HUES48 (cell line): ENCODE data around the gene TMEM89.

Source experiments
- H3K27ac ChIP-seq: one replicate; pipeline ENCODE4 v1.7.0; 2013; ENCODE audit warnings: low read depth, low read length, inconsistent platforms
- H3K27me3 ChIP-seq: 2 replicates; pipeline ENCODE4 v1.6.1; 2013; ENCODE audit warnings: mild to moderate bottlenecking, low read length; ENCODE audit not compliant: control insufficient read depth, insufficient read depth
- H3K36me3 ChIP-seq: 2 replicates; pipeline ENCODE4 v1.6.1; 2013; ENCODE audit warnings: low read length; ENCODE audit not compliant: control insufficient read depth, insufficient read depth
- H3K4me1 ChIP-seq: 2 replicates; pipeline ENCODE4 v1.6.1; 2013; ENCODE audit warnings: mild to moderate bottlenecking, low read length; ENCODE audit not compliant: control insufficient read depth, insufficient read depth
- H3K4me3 ChIP-seq: 2 replicates; pipeline ENCODE4 v1.5.1; 2013; ENCODE audit warnings: mild to moderate bottlenecking, low read depth, low read length
- H3K9ac ChIP-seq: 2 replicates; pipeline ENCODE4 v1.6.1; 2013; ENCODE audit warnings: mild to moderate bottlenecking, low read depth, low read length, moderate library complexity
- H3K9me3 ChIP-seq: 2 replicates; pipeline ENCODE4 v1.6.1; 2013; ENCODE audit warnings: low read length; ENCODE audit not compliant: control insufficient read depth, insufficient read depth

The TMEM89 gene

DNA sequence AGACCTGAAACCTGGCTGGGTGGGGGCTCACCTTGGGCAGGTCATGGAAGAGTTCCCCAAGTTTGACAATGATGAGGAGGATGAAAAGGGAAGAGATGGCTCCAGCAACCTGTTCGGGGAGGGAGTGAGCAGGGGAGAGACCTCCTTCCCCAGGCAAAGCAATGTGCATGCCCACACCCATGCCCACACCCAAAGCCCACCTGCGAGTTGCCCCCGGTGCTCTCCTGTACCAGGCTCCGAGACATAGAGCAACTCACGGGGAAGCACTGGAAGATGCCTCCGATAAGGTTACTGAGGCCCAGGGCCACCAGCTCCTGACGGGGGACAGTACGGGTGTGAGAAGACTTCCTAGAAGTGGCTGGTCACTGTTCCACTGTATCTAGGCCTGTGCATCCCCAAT is 8.8 kb upstream of the TMEM89 start:
- no peak overlapping the region for H3K9ac ChIP-seq
- no peaks in the 10 kb centered on the region for H3K9me3 ChIP-seq
- H3K27ac ChIP-seq: no peak overlapping the region
- H3K4me1 ChIP-seq: 0 out of 2 replicates have a peak, but pooled peaks cover 2% of the 10 kb centered on the region
- no peaks in the 10 kb centered on the region for H3K27me3 ChIP-seq
- H3K36me3 ChIP-seq: peaks cover 83% of the 10 kb centered on the region
- no peak overlapping the region for H3K4me3 ChIP-seq

DNA sequence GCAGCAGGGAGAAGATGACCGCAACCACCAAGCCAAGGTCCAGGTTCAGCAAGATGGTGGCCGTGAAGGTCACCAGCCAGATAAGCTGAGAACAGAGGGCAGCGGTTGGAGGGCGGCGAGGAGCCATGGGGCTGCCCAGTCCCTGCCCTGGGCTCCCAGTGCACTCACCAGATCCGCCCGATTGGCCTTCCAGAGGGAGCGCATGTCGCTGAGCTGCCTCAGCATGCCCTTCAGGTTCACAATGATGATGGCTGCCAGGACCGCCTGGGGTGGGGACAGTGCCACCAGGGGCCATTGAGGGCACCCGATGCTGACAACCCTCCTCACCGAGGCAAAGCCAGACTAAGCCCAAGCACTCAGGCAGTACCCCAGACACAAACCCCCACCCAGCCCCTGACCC is 8.3 kb upstream of the TMEM89 start:
- Histone ChIP-seq H3K4me3 (no peak overlapping the region), H3K27me3 (no peaks in the 10 kb centered on the region), H3K9me3 (no peaks in the 10 kb centered on the region), H3K4me1 (0 out of 2 replicates have a peak, but pooled peaks cover 2% of the 10 kb centered on the region), H3K36me3 (peaks cover 88% of the 10 kb centered on the region), H3K27ac (no peak overlapping the region), H3K9ac (no peak overlapping the region)

DNA sequence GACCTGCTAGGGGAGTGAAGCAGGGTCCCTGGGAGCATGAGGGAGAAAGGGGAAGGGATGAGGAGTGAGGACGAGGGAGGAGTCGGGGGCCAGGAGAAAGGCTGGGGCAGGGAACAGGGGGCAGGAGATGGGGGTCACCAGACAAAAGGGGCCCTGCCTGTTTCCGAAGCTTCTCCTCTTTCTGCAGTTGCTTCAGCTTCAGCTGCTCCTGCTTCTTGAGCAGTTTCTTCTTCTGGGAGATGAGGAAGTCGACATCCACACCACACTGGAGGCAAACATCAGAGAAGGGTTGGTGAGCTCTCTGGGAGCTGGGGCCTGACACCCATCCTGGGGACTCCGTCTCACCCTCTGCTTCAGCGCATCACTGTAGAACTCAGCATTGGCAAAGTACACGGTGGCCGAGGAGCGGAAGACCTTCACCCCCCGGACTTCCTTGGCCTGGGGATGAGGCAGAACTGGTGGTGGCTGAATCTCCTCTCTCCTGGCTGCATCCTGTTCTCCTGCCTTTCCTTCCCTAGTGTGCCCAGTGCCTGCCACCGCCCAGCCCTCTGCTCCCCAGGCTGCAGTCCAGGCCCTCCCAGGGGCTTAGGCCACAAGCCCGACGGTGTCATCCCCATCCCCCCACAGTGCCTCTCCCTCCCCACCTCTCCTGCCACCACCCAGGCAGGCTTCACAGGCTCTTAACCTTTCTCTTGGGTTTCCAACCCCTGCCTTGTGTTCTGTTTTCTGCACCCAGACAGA is 6.9 kb upstream of the TMEM89 start:
- H3K4me3 ChIP-seq: no peak overlapping the region
- no peak overlapping the region for H3K27ac ChIP-seq
- peaks cover 86% of the 10 kb centered on the region for H3K36me3 ChIP-seq
- H3K27me3 ChIP-seq: no peaks in the 10 kb centered on the region
- H3K9me3 ChIP-seq: no peaks in the 10 kb centered on the region
- H3K9ac ChIP-seq: no peak overlapping the region
- H3K4me1 ChIP-seq: no peaks in the 10 kb centered on the region

DNA sequence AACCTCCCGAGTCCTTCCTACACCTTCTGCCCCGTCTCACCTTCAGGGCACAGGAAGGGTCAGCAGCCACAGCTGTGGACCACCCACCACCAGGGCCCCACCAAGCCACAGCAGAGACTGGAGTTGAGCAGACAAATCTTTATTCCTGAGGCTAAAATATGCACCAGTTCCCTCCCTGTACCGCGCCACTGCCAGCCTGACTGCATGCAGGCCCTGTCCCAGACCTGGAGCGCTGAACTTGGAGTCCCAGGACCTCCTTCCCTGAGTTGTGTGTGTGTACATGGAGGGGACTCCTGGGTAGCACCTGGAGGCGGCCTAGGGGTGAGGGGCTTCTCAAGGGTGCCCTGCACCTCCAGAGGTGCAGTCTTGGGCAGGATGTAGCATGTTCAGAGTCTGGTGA is 4.0 kb upstream of the TMEM89 start:
- Histone ChIP-seq H3K9ac (no peak overlapping the region), H3K27ac (no peak overlapping the region), H3K4me3 (no peak overlapping the region), H3K36me3 (peaks cover 61% of the 10 kb centered on the region), H3K4me1 (no peaks in the 10 kb centered on the region), H3K9me3 (no peaks in the 10 kb centered on the region), H3K27me3 (no peaks in the 10 kb centered on the region)

DNA sequence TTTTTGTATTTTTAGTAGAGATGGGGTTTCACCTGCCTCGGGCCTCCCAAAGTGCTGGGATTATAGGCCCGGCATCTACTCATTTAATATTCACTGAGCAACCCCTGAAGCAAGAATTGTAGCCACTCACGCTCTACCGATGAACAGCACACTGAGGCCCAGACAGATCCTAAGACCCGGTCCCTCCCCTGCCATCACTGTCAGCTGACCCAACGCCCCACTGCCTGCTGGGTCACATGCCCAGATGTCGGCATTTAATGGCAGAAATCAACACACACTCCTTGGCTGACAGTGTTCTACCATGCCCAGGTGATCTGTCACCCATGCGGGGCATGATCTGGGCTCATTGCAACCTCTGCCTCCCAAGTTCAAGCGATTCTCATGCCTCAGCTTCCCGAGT is 3.2 kb upstream of the TMEM89 start:
- H3K36me3 ChIP-seq: peaks cover 61% of the 10 kb centered on the region

DNA sequence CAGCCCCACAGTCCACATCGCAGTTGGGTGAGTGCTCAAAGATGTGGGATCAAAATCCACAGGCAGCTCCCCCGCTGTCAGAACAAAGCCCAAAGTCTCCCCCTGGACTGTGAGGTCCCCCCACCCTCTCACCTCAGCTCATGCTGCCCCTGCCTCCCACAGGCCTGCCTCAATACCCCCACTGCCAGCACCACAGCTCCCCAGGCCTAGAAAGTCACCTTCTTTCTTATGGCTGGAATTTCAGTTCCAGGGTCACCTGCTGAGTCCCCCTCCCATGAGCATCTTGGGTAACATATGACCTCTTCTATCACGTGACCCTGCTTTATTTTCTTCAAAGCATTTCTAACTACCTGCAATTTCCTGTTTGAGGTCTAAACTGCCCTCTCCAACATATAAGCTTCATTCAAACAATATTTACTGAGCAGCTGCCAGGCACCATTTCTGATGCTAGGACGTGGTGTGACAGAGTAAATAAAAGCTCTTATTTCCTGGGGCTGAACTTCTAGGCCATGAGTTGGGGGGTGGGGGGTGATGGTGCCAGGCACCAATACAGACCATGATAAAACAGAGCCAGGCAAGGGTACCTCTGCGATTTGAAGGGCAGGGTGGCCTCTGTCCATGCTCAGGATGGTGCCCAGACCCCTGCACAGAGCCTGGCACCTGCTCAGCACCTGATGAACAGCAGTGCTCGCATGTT is 2.4 kb upstream of the TMEM89 start:
- Histone ChIP-seq H3K9ac (no peak overlapping the region), H3K4me3 (no peak overlapping the region), H3K27me3 (no peaks in the 10 kb centered on the region), H3K4me1 (no peaks in the 10 kb centered on the region), H3K36me3 (peaks cover 56% of the 10 kb centered on the region), H3K9me3 (no peaks in the 10 kb centered on the region), H3K27ac (no peak overlapping the region)

More for the DNA sequence above, 3.2 kb upstream of the TMEM89 start:
- Histone ChIP-seq H3K27ac (no peak overlapping the region), H3K9ac (no peak overlapping the region), H3K4me3 (no peak overlapping the region), H3K4me1 (no peaks in the 10 kb centered on the region), H3K9me3 (no peaks in the 10 kb centered on the region), H3K27me3 (no peaks in the 10 kb centered on the region)

DNA sequence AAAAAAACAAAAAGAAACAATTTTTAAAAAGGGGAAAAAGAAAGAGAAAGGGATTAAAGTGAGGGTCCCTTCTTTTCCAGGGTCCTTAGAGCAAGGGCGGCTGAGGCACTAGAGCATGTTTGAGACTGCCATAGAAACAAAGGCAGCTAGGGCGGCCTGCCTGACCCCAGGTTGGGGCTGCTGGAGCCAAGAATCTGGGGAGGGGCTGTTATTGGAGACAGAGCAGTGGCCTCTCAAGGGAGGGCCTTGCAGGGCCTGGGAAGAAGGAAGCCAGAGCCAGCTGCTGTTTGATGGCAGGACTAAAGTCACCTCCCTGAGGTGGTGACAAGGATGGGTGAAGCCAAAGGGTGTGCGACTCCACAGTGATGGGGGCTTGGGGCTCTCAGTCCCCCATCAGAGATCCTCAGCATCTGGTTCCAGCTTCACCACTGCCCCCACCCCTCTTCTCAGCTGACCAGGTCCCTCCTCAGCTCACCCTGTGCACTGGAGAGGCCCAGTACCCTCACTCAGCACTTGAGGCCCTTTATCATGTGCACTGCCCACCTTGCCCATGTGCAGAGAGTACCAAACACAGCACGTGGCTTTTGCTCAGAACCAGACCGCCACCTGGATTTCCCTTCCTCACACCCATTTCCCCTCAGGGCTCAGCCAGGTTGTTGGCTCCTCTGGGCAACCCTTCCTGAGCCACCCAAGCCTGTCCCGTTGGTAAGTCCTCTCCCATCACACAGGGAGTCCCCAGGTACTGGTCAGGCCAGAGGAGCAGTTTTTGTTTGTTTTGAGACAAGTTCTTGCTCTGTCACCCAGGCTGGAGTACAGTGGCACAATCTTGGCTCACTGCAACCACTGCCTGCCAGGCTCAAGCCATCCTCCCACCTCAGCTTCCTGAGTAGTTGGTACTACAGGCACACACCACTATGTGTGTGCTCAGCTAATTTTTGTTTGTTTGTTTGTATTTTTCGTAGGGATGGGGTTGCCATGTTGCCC is 1.7 kb downstream of the TMEM89 start:
- Histone ChIP-seq H3K4me1 (no peaks in the 10 kb centered on the region), H3K27ac (no peak overlapping the region), H3K36me3 (peaks cover 21% of the 10 kb centered on the region), H3K9me3 (peaks cover 10% of the 10 kb centered on the region), H3K9ac (no peak overlapping the region), H3K27me3 (no peaks in the 10 kb centered on the region), H3K4me3 (no peak overlapping the region)

DNA sequence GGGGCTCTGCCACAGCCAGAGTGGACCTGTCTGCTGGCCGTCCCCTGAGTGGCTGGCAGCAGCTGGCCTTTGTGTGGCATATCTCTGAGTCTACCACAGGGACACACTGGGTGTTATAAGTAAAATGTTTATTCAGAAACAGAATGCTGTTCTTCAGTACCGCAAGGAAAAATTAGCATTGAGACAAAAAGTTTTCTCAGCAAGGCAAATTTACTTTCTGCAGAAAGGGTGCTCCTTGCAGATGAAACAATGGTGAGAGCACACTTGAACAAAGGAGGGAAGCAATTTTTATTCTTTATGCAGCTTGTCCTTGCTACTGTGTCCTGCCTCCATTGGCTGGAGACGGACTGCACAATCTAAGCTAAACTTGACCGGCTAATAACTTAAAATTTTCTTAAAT is 4.0 kb downstream of the TMEM89 start:
- H3K9ac ChIP-seq: no peak overlapping the region
- peaks cover 10% of the 10 kb centered on the region for H3K9me3 ChIP-seq
- H3K36me3 ChIP-seq: peaks cover 20% of the 10 kb centered on the region
- no peaks in the 10 kb centered on the region for H3K4me1 ChIP-seq
- H3K4me3 ChIP-seq: no peak overlapping the region
- no peaks in the 10 kb centered on the region for H3K27me3 ChIP-seq
- no peak overlapping the region for H3K27ac ChIP-seq

DNA sequence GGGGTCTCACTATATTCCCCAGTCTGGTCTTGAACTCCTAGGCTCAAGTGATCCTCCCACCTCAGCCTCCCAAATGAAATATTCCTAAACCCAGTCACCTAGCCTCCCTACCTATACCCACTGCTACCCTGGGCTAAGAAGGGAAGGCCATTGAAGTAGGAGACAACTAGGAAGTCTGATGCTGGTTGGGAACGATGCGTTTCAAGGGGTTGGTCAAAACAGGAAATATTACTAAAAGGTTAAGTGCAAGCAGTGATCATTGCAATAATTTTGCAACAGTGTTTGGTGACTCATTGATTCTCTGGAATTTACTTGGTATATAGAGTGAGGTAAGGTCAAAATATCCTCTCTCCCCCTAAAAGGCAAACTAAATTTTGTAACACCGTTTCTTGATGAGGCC is 7.5 kb downstream of the TMEM89 start:
- H3K9ac ChIP-seq: no peak overlapping the region

DNA sequence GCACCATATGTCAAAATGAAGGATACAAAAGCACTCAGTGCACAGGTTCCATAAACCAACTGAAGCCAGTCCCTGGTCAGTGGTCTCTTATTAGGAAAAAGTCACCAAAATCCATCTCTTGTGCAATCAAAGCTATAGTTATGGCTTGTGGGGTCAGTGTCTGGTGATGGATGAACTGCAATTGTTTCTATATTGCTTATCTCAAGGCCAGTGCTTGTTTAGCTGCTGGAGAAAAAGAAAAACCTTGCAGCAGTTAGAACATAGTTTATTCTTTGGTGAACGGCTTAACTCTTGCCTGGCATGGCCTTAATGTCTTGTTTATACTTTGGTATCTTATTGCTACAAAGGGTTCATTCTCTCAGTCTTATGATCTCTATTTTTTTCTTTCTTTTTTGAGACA is 9.3 kb downstream of the TMEM89 start:
- Histone ChIP-seq H3K36me3 (peaks cover 14% of the 10 kb centered on the region), H3K9me3 (peaks cover 5% of the 10 kb centered on the region), H3K4me3 (no peak overlapping the region), H3K4me1 (peaks cover 10% of the 10 kb centered on the region), H3K27me3 (no peaks in the 10 kb centered on the region), H3K27ac (no peak overlapping the region), H3K9ac (no peak overlapping the region)

More for the DNA sequence above, 7.5 kb downstream of the TMEM89 start:
- Histone ChIP-seq H3K36me3 (peaks cover 6% of the 10 kb centered on the region; the same call in 1 of the 2 replicates), H3K4me3 (no peak overlapping the region), H3K27me3 (no peaks in the 10 kb centered on the region), H3K4me1 (peaks cover 4% of the 10 kb centered on the region), H3K9me3 (peaks cover 10% of the 10 kb centered on the region), H3K27ac (no peak overlapping the region)
